K562 (cell line): Measurements from ENCODE around the gene TMEM167B. TPM values are rescaled to one million over a fixed set of nuclear protein-coding genes. Genes with fewer than 3 reads are reported as not detected.

Experiments used
- CREB3 ChIP-seq: fragments of 450-650 bp; conservative IDR thresholded peaks from 2 replicates; pipeline ENCODE4 v1.6.1; 2016; ENCODE audit warnings: missing genetic modification characterization, low read depth, mild to moderate bottlenecking, missing compliant biosample characterization, moderate library complexity
- EWSR1 ChIP-seq: fragments of 450-650 bp; IDR thresholded peaks from 2 replicates; pipeline ENCODE4 v1.6.1; 2018; ENCODE audit warnings: borderline replicate concordance, mild to moderate bottlenecking, low read depth, moderate library complexity; ENCODE audit not compliant: partially characterized antibody
- FOXM1 ChIP-seq, 2 experiments: fragments of 450-650 bp in 1 of 2; sonication (generic) in 1 of 2; formaldehyde crosslinking in 1 of 2; IDR thresholded peaks; 2 replicates each; pipeline versions ENCODE4 v1.6.1 to v1.9.0; 2017 to 2022; ENCODE audit warnings: low read depth in 2 of 2, mild to moderate bottlenecking in 2 of 2, missing genetic modification reagents in 1 of 2, moderate library complexity in 1 of 2
- KHSRP ChIP-seq: fragments of 450-650 bp; IDR thresholded peaks from 2 replicates; pipeline ENCODE4 v1.6.1; 2017
- LCOR ChIP-seq: sonication (generic); formaldehyde crosslinking; IDR thresholded peaks from 2 replicates; pipeline ENCODE4 v1.8.0; 2022; ENCODE audit warnings: mild to moderate bottlenecking, missing genetic modification reagents
- MEF2D ChIP-seq: conservative IDR thresholded peaks from 2 replicates; pipeline ENCODE4 v1.6.1; 2016; ENCODE audit warnings: low read depth, missing genetic modification characterization, missing compliant biosample characterization
- MLLT1 ChIP-seq, 2 experiments: fragments of 450-650 bp; IDR thresholded peaks; 2 replicates each; pipeline ENCODE4 v1.6.1; 2016
- NFXL1 ChIP-seq: fragments of 450-650 bp; formaldehyde crosslinking; IDR thresholded peaks from 2 replicates; pipeline ENCODE4 v1.4.0; 2021; ENCODE audit warnings: mild to moderate bottlenecking
- NR0B1 ChIP-seq: fragments of 450-650 bp; IDR thresholded peaks from one replicate; pipeline ENCODE4 v1.6.1; 2018; ENCODE audit warnings: mild to moderate bottlenecking, moderate library complexity; ENCODE audit not compliant: partially characterized antibody
- PHF20 ChIP-seq: fragments of 450-650 bp; IDR thresholded peaks from 2 replicates; pipeline ENCODE4 v1.6.1; 2018; ENCODE audit not compliant: partially characterized antibody
- POLR2AphosphoS2 ChIP-seq: IDR thresholded peaks from 2 replicates; pipeline ENCODE4 v1.6.1; 2012; ENCODE audit warnings: low read length, improper control_type of control experiment
- RAD51 ChIP-seq: fragments of 450-650 bp; IDR thresholded peaks from 2 replicates; pipeline ENCODE4 v1.7.1; 2016; ENCODE audit warnings: low read depth, mild to moderate bottlenecking, borderline replicate concordance
- TEAD1 ChIP-seq, 2 experiments: fragments of 450-650 bp in 1 of 2; sonication (generic) in 1 of 2; formaldehyde crosslinking; IDR thresholded peaks; 2 replicates each; pipeline versions ENCODE4 v1.4.0 to v1.8.0; 2020 to 2022; ENCODE audit warnings: mild to moderate bottlenecking in 2 of 2, missing genetic modification reagents in 1 of 2
- TRIM24 ChIP-seq, 2 experiments: fragments of 450-650 bp; IDR thresholded peaks; 2 replicates each; pipeline ENCODE4 v1.6.1; 2016
- WHSC1 ChIP-seq: IDR thresholded peaks from one replicate; pipeline ENCODE4 v1.6.1; 2012; ENCODE audit warnings: low read length, control low read depth, inconsistent platforms
- ZFP36 ChIP-seq: fragments of 150-350 bp; IDR thresholded peaks from 2 replicates; pipeline ENCODE4 v1.6.1; 2018; ENCODE audit warnings: low read length, low read depth; ENCODE audit not compliant: partially characterized antibody
- ZNF133 ChIP-seq: fragments of 250-450 bp; sonication (Bioruptor Pico); IDR thresholded peaks from 2 replicates; pipeline ENCODE4 v1.4.0; 2020; ENCODE audit warnings: mild to moderate bottlenecking
- ZNF3 ChIP-seq: fragments of 250-450 bp; sonication (Bioruptor Pico); IDR thresholded peaks from 2 replicates; pipeline ENCODE4 v1.5.0; 2021; ENCODE audit warnings: mild to moderate bottlenecking, moderate library complexity
- ZNF583 ChIP-seq: fragments of 250-450 bp; sonication (Bioruptor Pico); IDR thresholded peaks from 2 replicates; pipeline ENCODE4 v1.4.0; 2020
- ZNF586 ChIP-seq: fragments of 450-650 bp; formaldehyde crosslinking; conservative IDR thresholded peaks from 2 replicates; pipeline ENCODE4 v1.4.0; 2020; ENCODE audit warnings: mild to moderate bottlenecking, moderate library complexity
- polyA plus RNA-seq, 8 experiments: library from polyadenylated mRNA; depleted of rRNA in 4 of 8; stranded (reverse) in 5 of 8; unstranded in 3 of 8; fragments of >200 nt; fragmentation: Nextera tagmentation in 2 of 8; fragmentation: Illumina TruSeq in 1 of 8; extraction: Ambion mirVana in 2 of 8; extraction: Trizol in 1 of 8; gene quantifications; 2 replicates each; pipeline versions ENCODE4 v1.2.1 to v1.2.3, GENCODE V29; 2011 to 2014; ENCODE audit warnings: inconsistent platforms in 1 of 8, missing spikeins in 1 of 8
- total RNA-seq, 7 experiments: library from RNA; depleted of rRNA in 6 of 7; stranded (reverse); fragments of >200 nt in 6 of 7; fragmentation: Illumina TruSeq in 2 of 7; extraction: Trizol in 2 of 7; gene quantifications; 2 replicates each; pipeline versions ENCODE4 v1.2.1 to v1.2.3, GENCODE V29; 2011 to 2021; ENCODE audit warnings: low replicate concordance in 1 of 7
- TF ChIP-seq, protein P1 (sequence below): fragments of 450-650 bp; IDR thresholded peaks from 2 replicates; pipeline ENCODE4 v1.6.1; 2016; ENCODE audit warnings: low read depth, mild to moderate bottlenecking, moderate library complexity
- TF ChIP-seq, protein P2 (sequence below): fragments of 450-650 bp; formaldehyde crosslinking; IDR thresholded peaks from 2 replicates; pipeline ENCODE4 v1.4.0; 2020; ENCODE audit warnings: mild to moderate bottlenecking

TMEM167B gene
- total and polyA plus RNA-seq, 9 of the 15 experiments (the other 6 are each of a cell fraction or from before 2014, with no cell fraction given) = 17.2 to 36.4 (median 32.2) TPM

- TF ChIP-seq MLLT1 (IDR thresholded peaks at IDR 0.05) (peak in 1 of 2 experiments; percentile 100; a peak in 2 of 4 replicates), ZNF583 (CRISPR knock-in tag) (peak; percentile 77; the same call in 1 of the 2 replicates), MEF2D (tag) (peak; percentile 42; the same call in 1 of the 2 replicates), WHSC1 (no peak), CREB3 (tag) (no peak), LCOR (peak; percentile 98), ZNF133 (CRISPR knock-in tag) (0 out of 2 replicates have a peak, but pooled peaks have one; percentile 1), EWSR1 (no peak), NR0B1 (no peak), TRIM24 (IDR thresholded peaks at IDR 0.05) (no peak; a peak in 3 of 4 replicates), TEAD1 (CRISPR knock-in tag; IDR thresholded peaks at IDR 0.05) (peak; percentile 16 to 63; a peak in 2 of 4 replicates), ZFP36 (peak; percentile 41), POLR2AphosphoS2 (peak; percentile 64; the same call in 1 of the 2 replicates), PHF20 (peak; percentile 79), ZNF3 (CRISPR knock-in tag) (no peak), RAD51 (peak; percentile 82), ZNF586 (CRISPR knock-in tag) (no peak), KHSRP (peak; percentile 35; the same call in 1 of the 2 replicates), FOXM1 (IDR thresholded peaks at IDR 0.05; ENCODE audit: low read depth) (peak; percentile 80; the same call in 1 of the 2 replicates), FOXM1 (CRISPR knock-in tag; IDR thresholded peaks at IDR 0.05; ENCODE audit: low read depth) (no peak), NFXL1 (CRISPR knock-in tag) (no peak)
- TF ChIP-seq, protein P1, sequence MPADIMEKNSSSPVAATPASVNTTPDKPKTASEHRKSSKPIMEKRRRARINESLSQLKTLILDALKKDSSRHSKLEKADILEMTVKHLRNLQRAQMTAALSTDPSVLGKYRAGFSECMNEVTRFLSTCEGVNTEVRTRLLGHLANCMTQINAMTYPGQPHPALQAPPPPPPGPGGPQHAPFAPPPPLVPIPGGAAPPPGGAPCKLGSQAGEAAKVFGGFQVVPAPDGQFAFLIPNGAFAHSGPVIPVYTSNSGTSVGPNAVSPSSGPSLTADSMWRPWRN = no peak
- TF ChIP-seq, protein P2, sequence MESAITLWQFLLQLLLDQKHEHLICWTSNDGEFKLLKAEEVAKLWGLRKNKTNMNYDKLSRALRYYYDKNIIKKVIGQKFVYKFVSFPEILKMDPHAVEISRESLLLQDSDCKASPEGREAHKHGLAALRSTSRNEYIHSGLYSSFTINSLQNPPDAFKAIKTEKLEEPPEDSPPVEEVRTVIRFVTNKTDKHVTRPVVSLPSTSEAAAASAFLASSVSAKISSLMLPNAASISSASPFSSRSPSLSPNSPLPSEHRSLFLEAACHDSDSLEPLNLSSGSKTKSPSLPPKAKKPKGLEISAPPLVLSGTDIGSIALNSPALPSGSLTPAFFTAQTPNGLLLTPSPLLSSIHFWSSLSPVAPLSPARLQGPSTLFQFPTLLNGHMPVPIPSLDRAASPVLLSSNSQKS (CRISPR knock-in tag) = no peak
Observed at GRCh38 chr1:109090196-109091077, at the start of gene TMEM167B (continued).
